ENCODE measurements around the gene CCDC148. TPM values are rescaled to one million over a fixed set of nuclear protein-coding genes. Genes with fewer than 3 reads are reported as not detected.

Gene CCDC148
- total RNA-seq, 3 donors from 2014 or later (not counting 1 experiment from before 2014, with no cell fraction given), result not detected

GRCh38 chr2:158174956-158175355 lies 281.6 kb downstream of the CCDC148 start:
- DNase-seq (no peak), ATAC-seq (no peak)
- no peaks in the 10 kb centered on the region for H3K36me3 Mint-ChIP-seq
- Histone ChIP-seq H3K27ac (ENCODE audit: low read length) (no peak overlapping the region), H3K27me3 (ENCODE audit: control insufficient read depth, insufficient read depth, low read length) (no peaks in the 10 kb centered on the region), H3K9me3 (ENCODE audit: control insufficient read depth, insufficient read depth, low read length) (no peaks in the 10 kb centered on the region), H3K4me1 (ENCODE audit: control insufficient read depth, insufficient read depth, low read length) (no peaks in the 10 kb centered on the region), H3K36me3 (ENCODE audit: control insufficient read depth, insufficient read depth, low read length) (no peaks in the 10 kb centered on the region), H3K4me3 (ENCODE audit: low read length) (no peak overlapping the region)
- no peaks in the 10 kb centered on the region for H3K9me3 Mint-ChIP-seq
- H3K27ac Mint-ChIP-seq, result no peak overlapping the region
- no peak overlapping the region for H3K4me3 Mint-ChIP-seq
- peaks cover 0 to 19% of the 10 kb centered on the region in 2 donors for H3K27me3 Mint-ChIP-seq (ENCODE audit: low read depth in 2 of 2)
- H3K4me1 Mint-ChIP-seq, result no peaks in the 10 kb centered on the region
- intact Hi-C loops (cut with micrococcal nuclease), result no loop called here
- TF ChIP-seq CTCF (IDR thresholded peaks at IDR 0.05), result no peak
- 94% methylated on average over 5 of the region's 5 CpGs for WGBS (ENCODE audit: insufficient coverage)

GRCh38 chr2:158174495-158174894 lies 282.1 kb downstream of the CCDC148 start:
- Histone ChIP-seq H3K4me1 (ENCODE audit: control insufficient read depth, insufficient read depth, low read length) (no peaks in the 10 kb centered on the region), H3K4me3 (ENCODE audit: low read length) (no peak overlapping the region), H3K27ac (ENCODE audit: low read length) (no peak overlapping the region), H3K36me3 (ENCODE audit: control insufficient read depth, insufficient read depth, low read length) (no peaks in the 10 kb centered on the region), H3K9me3 (ENCODE audit: control insufficient read depth, insufficient read depth, low read length) (no peaks in the 10 kb centered on the region), H3K27me3 (ENCODE audit: control insufficient read depth, insufficient read depth, low read length) (no peaks in the 10 kb centered on the region)
- DNase-seq (no peak), ATAC-seq (no peak)
- peaks cover 0 to 19% of the 10 kb centered on the region in 2 donors for H3K27me3 Mint-ChIP-seq (ENCODE audit: low read depth in 2 of 2)
- no peaks in the 10 kb centered on the region for H3K4me1 Mint-ChIP-seq
- H3K9me3 Mint-ChIP-seq, result no peaks in the 10 kb centered on the region
- WGBS (ENCODE audit: insufficient coverage), result no CpG with 5 or more reads among the region's 1 CpG
- intact Hi-C loops (cut with micrococcal nuclease), result no loop called here
- H3K36me3 Mint-ChIP-seq, result no peaks in the 10 kb centered on the region
- no peak for TF ChIP-seq CTCF (IDR thresholded peaks at IDR 0.05)
- no peak overlapping the region for H3K27ac Mint-ChIP-seq
- H3K4me3 Mint-ChIP-seq, result no peak overlapping the region

GRCh38 chr2:158172719-158173118 lies 283.8 kb downstream of the CCDC148 start:
- no peak for TF ChIP-seq CTCF (IDR thresholded peaks at IDR 0.05)
- Mint-ChIP-seq H3K4me3 (no peak overlapping the region), H3K36me3 (no peaks in the 10 kb centered on the region), H3K27ac (no peak overlapping the region), H3K27me3 (ENCODE audit: low read depth in 2 of 2) (peaks cover 1 to 19% of the 10 kb centered on the region in 2 donors), H3K4me1 (no peaks in the 10 kb centered on the region), H3K9me3 (peaks cover 0 to 4% of the 10 kb centered on the region in 2 donors)
- WGBS (ENCODE audit: insufficient coverage), result 100% methylated on average over 1 of the region's 2 CpGs
- no peaks in the 10 kb centered on the region for H3K36me3 ChIP-seq (ENCODE audit: control insufficient read depth, insufficient read depth, low read length)
- no peaks in the 10 kb centered on the region for H3K4me1 ChIP-seq (ENCODE audit: control insufficient read depth, insufficient read depth, low read length)
- no peak overlapping the region for H3K4me3 ChIP-seq (ENCODE audit: low read length)
- DNase-seq (no peak), ATAC-seq (no peak)
- no peaks in the 10 kb centered on the region for H3K27me3 ChIP-seq (ENCODE audit: control insufficient read depth, insufficient read depth, low read length)
- intact Hi-C loops (cut with micrococcal nuclease), result no loop called here
- no peak overlapping the region for H3K27ac ChIP-seq (ENCODE audit: low read length)
- H3K9me3 ChIP-seq (ENCODE audit: control insufficient read depth, insufficient read depth, low read length), result no peaks in the 10 kb centered on the region

DNA sequence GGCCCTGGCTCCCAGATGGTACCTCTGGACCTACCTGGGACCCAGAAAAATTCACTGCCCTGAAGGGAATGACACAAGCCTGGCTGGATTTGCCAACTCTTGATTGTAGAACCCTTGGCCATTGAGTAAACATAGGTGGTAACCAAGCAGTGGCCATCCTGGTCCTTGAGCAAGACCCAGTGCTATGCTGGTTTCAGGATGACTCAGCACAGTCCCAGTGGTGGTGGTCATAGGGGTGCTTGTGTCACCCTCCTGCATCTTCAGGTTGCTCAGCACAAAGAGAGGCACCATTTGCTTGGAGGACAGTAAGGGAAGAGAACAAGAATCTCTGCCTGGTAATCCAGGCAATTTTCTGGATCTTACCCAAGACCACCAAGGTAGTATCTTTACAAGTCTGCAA lies 302.0 kb downstream of the CCDC148 start:
- no peak overlapping the region for H3K4me3 Mint-ChIP-seq
- DNase-seq, result no peak
- intact Hi-C loops (cut with micrococcal nuclease), result no loop called here
- no peak for ATAC-seq
- no peak overlapping the region for H3K27ac Mint-ChIP-seq
- H3K4me1 ChIP-seq (ENCODE audit: control insufficient read depth, insufficient read depth, low read length), result no peaks in the 10 kb centered on the region
- H3K27me3 ChIP-seq (ENCODE audit: control insufficient read depth, insufficient read depth, low read length), result no peaks in the 10 kb centered on the region
- no peaks in the 10 kb centered on the region for H3K9me3 ChIP-seq (ENCODE audit: control insufficient read depth, insufficient read depth, low read length)
- H3K36me3 ChIP-seq (ENCODE audit: control insufficient read depth, insufficient read depth, low read length), result no peaks in the 10 kb centered on the region
- H3K4me3 ChIP-seq (ENCODE audit: low read length), result no peak overlapping the region
- no peak for TF ChIP-seq CTCF (IDR thresholded peaks at IDR 0.05)
- H3K27ac ChIP-seq (ENCODE audit: low read length), result no peak overlapping the region
- H3K9me3 Mint-ChIP-seq, result no peaks in the 10 kb centered on the region
- no peaks in the 10 kb centered on the region for H3K36me3 Mint-ChIP-seq
- no peaks in the 10 kb centered on the region for H3K27me3 Mint-ChIP-seq (ENCODE audit: low read depth in 2 of 2)
- no peaks in the 10 kb centered on the region for H3K4me1 Mint-ChIP-seq
